SK-N-SH (cell line): ENCODE data around the gene SPC25. TPM values are rescaled to one million over a fixed set of nuclear protein-coding genes. Genes with fewer than 3 reads are reported as not detected.

Source experiments
- CTCF ChIA-PET: fragments of 300-600, 350-600 bp; formaldehyde crosslinking; extraction: SDS; loops from one replicate; lab custom pipeline; 2021; lab: Yijun Ruan, JAX
- POLR2A ChIA-PET: fragments of 350-600 bp; sonication (Branson Sonifier 250); formaldehyde crosslinking; extraction: SDS; loops from one replicate; lab custom pipeline; 2020; ENCODE audit warnings: antibody characterized with exemption, inconsistent platforms; lab: Yijun Ruan, JAX
- DNase-seq: peaks from one replicate; pipeline ENCODE4 v3.0.0; 2012
- H2AFZ ChIP-seq: fragments of 200-600 bp; sonication (generic); 2 replicates; pipeline ENCODE4 v1.8.1; 2016; ENCODE audit warnings: antibody characterized with exemption, mild to moderate bottlenecking, low read depth
- H3F3A ChIP-seq: fragments of 200-600 bp; sonication (generic); replicated peaks from 2 replicates; pipeline ENCODE3; 2016; ENCODE audit warnings: antibody characterized with exemption, mild to moderate bottlenecking; ENCODE audit not compliant: insufficient read depth
- H3K27ac ChIP-seq, 2 experiments: fragments of 200-500 bp in 1 of 2; fragments of 200-600 bp in 1 of 2; sonication (Bioruptor generic) in 1 of 2; sonication (generic), shearing (Covaris generic) in 1 of 2; 2 replicates each; pipeline versions ENCODE4 v1.5.1 to v1.6.1; 2014 to 2016; ENCODE audit warnings: low read depth in 2 of 2, inconsistent platforms in 1 of 2, low read length in 1 of 2, mild to moderate bottlenecking in 1 of 2, mixed read lengths in 1 of 2
- H3K27me3 ChIP-seq: fragments of 200-600 bp; sonication (generic), shearing (Covaris generic); 2 replicates; pipeline ENCODE4 v1.6.1; 2016; ENCODE audit warnings: mixed run types; ENCODE audit not compliant: insufficient read depth
- H3K36me3 ChIP-seq, 2 experiments: fragments of 200-500 bp in 1 of 2; fragments of 200-600 bp in 1 of 2; sonication (Bioruptor generic) in 1 of 2; sonication (generic) in 1 of 2; replicated peaks in 1 of 2; 2 replicates each; pipeline versions ENCODE3 to v1.5.1; 2014 to 2016; ENCODE audit warnings: low read length in 1 of 2, mild to moderate bottlenecking in 1 of 2; ENCODE audit not compliant: insufficient read depth in 2 of 2, control insufficient read depth in 1 of 2
- H3K4me1 ChIP-seq, 2 experiments: fragments of 200-500 bp in 1 of 2; fragments of 200-600 bp in 1 of 2; sonication (Bioruptor generic) in 1 of 2; sonication (generic), shearing (Covaris generic) in 1 of 2; 2 replicates each; pipeline versions ENCODE4 v1.5.1 to v1.6.1; 2014 to 2016; ENCODE audit warnings: low read depth in 1 of 2, low read length in 1 of 2, mixed run types in 1 of 2; ENCODE audit not compliant: insufficient read depth in 2 of 2, control insufficient read depth in 1 of 2
- H3K4me2 ChIP-seq: fragments of 200-600 bp; sonication (generic), shearing (Covaris generic); 2 replicates; pipeline ENCODE4 v1.6.1; 2017; ENCODE audit warnings: mixed run types
- H3K4me3 ChIP-seq, 2 experiments: fragments of 200-500 bp in 1 of 2; fragments of 200-600 bp in 1 of 2; sonication (Bioruptor generic) in 1 of 2; sonication (generic), shearing (Covaris generic) in 1 of 2; 2 replicates each; pipeline versions ENCODE4 v1.5.1 to v1.8.1; 2014 to 2016; ENCODE audit warnings: low read depth in 2 of 2, inconsistent platforms in 1 of 2, low read length in 1 of 2, mild to moderate bottlenecking in 1 of 2, mixed read lengths in 1 of 2, moderate library complexity in 1 of 2
- H3K79me2 ChIP-seq: fragments of 200-600 bp; sonication (generic); 2 replicates; pipeline ENCODE4 v1.8.1; 2017; ENCODE audit warnings: mild to moderate bottlenecking; ENCODE audit not compliant: insufficient read depth
- H3K9ac ChIP-seq: fragments of 200-600 bp; sonication (generic); 2 replicates; pipeline ENCODE4 v1.6.1; 2017; ENCODE audit warnings: mixed run types
- H3K9me2 ChIP-seq: fragments of 200-600 bp; sonication (generic); 2 replicates; pipeline ENCODE4 v1.6.1; 2017; ENCODE audit warnings: mixed run types
- H3K9me3 ChIP-seq: fragments of 200-600 bp; sonication (generic); 2 replicates; pipeline ENCODE4 v1.6.1; 2017; ENCODE audit warnings: mixed run types, mild to moderate bottlenecking, moderate library complexity
- H4K20me1 ChIP-seq: fragments of 200-600 bp; sonication (generic); 2 replicates; pipeline ENCODE4 v1.6.1; 2017; ENCODE audit warnings: mild to moderate bottlenecking, mixed run types; ENCODE audit not compliant: insufficient read depth
- ELF1 ChIP-seq: IDR thresholded peaks from 2 replicates; pipeline ENCODE4 v1.4.0; 2012
- FOXJ3 ChIP-seq: sonication (generic); formaldehyde crosslinking; IDR thresholded peaks from 2 replicates; pipeline ENCODE4 v1.5.1; 2020; ENCODE audit warnings: mild to moderate bottlenecking, missing genetic modification reagents
- FOXM1 ChIP-seq: IDR thresholded peaks from 2 replicates; pipeline ENCODE4 v1.4.0; 2012; ENCODE audit warnings: low read depth, mild to moderate bottlenecking
- GABPA ChIP-seq: IDR thresholded peaks from 2 replicates; pipeline ENCODE4 v1.4.0; 2012; ENCODE audit warnings: low read depth, mild to moderate bottlenecking
- GATA2 ChIP-seq: sonication (generic); formaldehyde crosslinking; IDR thresholded peaks from 2 replicates; pipeline ENCODE4 v1.5.0; 2020; ENCODE audit warnings: mild to moderate bottlenecking, missing genetic modification reagents
- MEF2A ChIP-seq: IDR thresholded peaks from 2 replicates; pipeline ENCODE4 v1.4.0; 2012; ENCODE audit warnings: low read depth, borderline replicate concordance
- NFIC ChIP-seq: IDR thresholded peaks from 2 replicates; pipeline ENCODE4 v1.4.0; 2012; ENCODE audit warnings: borderline replicate concordance
- NRF1 ChIP-seq: IDR thresholded peaks from 2 replicates; pipeline ENCODE4 v1.6.1; 2012; ENCODE audit warnings: low read depth, mild to moderate bottlenecking, low read length
- POLR2AphosphoS5 ChIP-seq: IDR thresholded peaks from 2 replicates; pipeline ENCODE4 v1.6.1; 2012; ENCODE audit warnings: low read depth, low read length
- RCOR1 ChIP-seq: fragments of 150-350 bp; IDR thresholded peaks from 2 replicates; pipeline ENCODE4 v1.6.1; 2017; ENCODE audit warnings: antibody characterized with exemption, low read length
- REST ChIP-seq: IDR thresholded peaks from 2 replicates; pipeline ENCODE4 v1.6.1; 2012; ENCODE audit warnings: mild to moderate bottlenecking, low read depth, low read length, moderate library complexity
- RFX5 ChIP-seq: IDR thresholded peaks from 2 replicates; pipeline ENCODE4 v1.6.1; 2012; ENCODE audit warnings: mild to moderate bottlenecking, improper control_type of control experiment, low read length
- RXRA ChIP-seq: IDR thresholded peaks from 2 replicates; pipeline ENCODE4 v1.4.0; 2012; ENCODE audit warnings: low read depth, mild to moderate bottlenecking, borderline replicate concordance
- SIN3A ChIP-seq: IDR thresholded peaks from 2 replicates; pipeline ENCODE4 v1.6.1; 2012; ENCODE audit warnings: low read depth, mild to moderate bottlenecking, low read length, moderate library complexity, borderline replicate concordance
- TEAD4 ChIP-seq: IDR thresholded peaks from 2 replicates; pipeline ENCODE4 v1.4.0; 2012; ENCODE audit warnings: mild to moderate bottlenecking, borderline replicate concordance; ENCODE audit not compliant: insufficient read depth
- USF1 ChIP-seq: IDR thresholded peaks from 2 replicates; pipeline ENCODE4 v1.4.0; 2012; ENCODE audit warnings: low read depth, borderline replicate concordance
- USF2 ChIP-seq: fragments of 150-350 bp; IDR thresholded peaks from 2 replicates; pipeline ENCODE4 v1.6.1; 2017; ENCODE audit warnings: antibody characterized with exemption, low read length, low read depth, borderline replicate concordance
- polyA plus RNA-seq, 3 experiments: library from polyadenylated mRNA; depleted of rRNA; stranded (reverse); fragments of >200 nt; gene quantifications; 2 replicates each; pipeline ENCODE4 v1.2.3, GENCODE V29; 2012

SPC25 gene
- polyA plus RNA-seq, 1 of the 3 experiments (the other 2 are of a cell fraction) = 4.8 TPM

GRCh38 chr2:168894720-168895119 is 4.5 kb upstream of the SPC25 start:
- Histone ChIP-seq H3K27ac (no peak overlapping the region), H3K4me2 (no peak overlapping the region), H3F3A (peaks cover 6% of the 10 kb centered on the region), H3K79me2 (peaks cover 5% of the 10 kb centered on the region), H4K20me1 (no peaks in the 10 kb centered on the region), H3K9ac (no peak overlapping the region), H3K27me3 (no peaks in the 10 kb centered on the region), H3K9me3 (no peaks in the 10 kb centered on the region), H3K4me1 (peaks cover 0 to 3% of the 10 kb centered on the region in 2 experiments; a peak in 1 of 4 replicates), H3K4me3 (no peak overlapping the region), H3K9me2 (no peaks in the 10 kb centered on the region), H3K36me3 (no peaks in the 10 kb centered on the region), H2AFZ (no peak overlapping the region)
- DNase-seq = no peak
- POLR2A ChIA-PET = no interaction called here
- TF ChIP-seq RXRA (no peak), FOXJ3 (CRISPR knock-in tag) (no peak), MEF2A (no peak), ELF1 (no peak), NFIC (no peak), USF2 (no peak), SIN3A (no peak), GABPA (no peak), TEAD4 (no peak), NRF1 (no peak), GATA2 (CRISPR knock-in tag) (no peak), FOXM1 (no peak), RCOR1 (no peak), USF1 (no peak), POLR2AphosphoS5 (no peak), REST (no peak), RFX5 (no peak)
- CTCF ChIA-PET = no interaction called here
